ENCODE results near the gene MOK. TPM values are rescaled to one million over a fixed set of nuclear protein-coding genes. Genes with fewer than 3 reads are reported as not detected.
A peak's percentile ranks its signal among the peaks of the same experiment; 100 is the strongest.

MOK gene
- total RNA-seq, 1 donor from 2014 or later, result 18.2 TPM

DNA sequence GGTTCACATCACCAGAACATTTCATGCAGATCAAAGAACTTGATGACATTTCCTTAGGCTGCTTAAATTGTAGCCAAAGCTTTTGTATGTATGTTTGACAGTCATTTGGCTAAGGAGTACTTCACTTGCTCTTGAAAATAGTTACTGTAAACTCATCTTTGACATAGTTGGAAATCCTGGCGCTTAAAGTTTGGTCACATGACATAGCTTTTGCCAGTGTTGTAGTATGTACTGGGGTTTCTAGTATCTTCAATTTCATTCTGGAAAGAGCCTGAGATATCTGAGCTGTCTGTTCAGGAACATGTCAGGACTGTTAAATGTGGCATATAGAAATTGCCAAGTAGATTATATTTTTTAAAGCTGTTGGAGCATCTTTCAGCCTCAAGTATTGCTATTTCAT lies 109.5 kb downstream of the MOK start:
- Mint-ChIP-seq H3K27ac (ENCODE audit: unreplicated experiment) (no peak overlapping the region), H3K36me3 (ENCODE audit: low read depth) (peaks cover 6% of the 10 kb centered on the region), H3K4me1 (peaks cover 30% of the 10 kb centered on the region), H3K27me3 (ENCODE audit: low read depth) (no peaks in the 10 kb centered on the region), H3K4me3 (no peak overlapping the region), H3K9me3 (no peaks in the 10 kb centered on the region)
- TF ChIP-seq, protein P1, sequence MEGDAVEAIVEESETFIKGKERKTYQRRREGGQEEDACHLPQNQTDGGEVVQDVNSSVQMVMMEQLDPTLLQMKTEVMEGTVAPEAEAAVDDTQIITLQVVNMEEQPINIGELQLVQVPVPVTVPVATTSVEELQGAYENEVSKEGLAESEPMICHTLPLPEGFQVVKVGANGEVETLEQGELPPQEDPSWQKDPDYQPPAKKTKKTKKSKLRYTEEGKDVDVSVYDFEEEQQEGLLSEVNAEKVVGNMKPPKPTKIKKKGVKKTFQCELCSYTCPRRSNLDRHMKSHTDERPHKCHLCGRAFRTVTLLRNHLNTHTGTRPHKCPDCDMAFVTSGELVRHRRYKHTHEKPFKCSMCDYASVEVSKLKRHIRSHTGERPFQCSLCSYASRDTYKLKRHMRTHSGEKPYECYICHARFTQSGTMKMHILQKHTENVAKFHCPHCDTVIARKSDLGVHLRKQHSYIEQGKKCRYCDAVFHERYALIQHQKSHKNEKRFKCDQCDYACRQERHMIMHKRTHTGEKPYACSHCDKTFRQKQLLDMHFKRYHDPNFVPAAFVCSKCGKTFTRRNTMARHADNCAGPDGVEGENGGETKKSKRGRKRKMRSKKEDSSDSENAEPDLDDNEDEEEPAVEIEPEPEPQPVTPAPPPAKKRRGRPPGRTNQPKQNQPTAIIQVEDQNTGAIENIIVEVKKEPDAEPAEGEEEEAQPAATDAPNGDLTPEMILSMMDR (conservative IDR thresholded peaks at IDR 0.05), result no peak
- DNase-seq (ENCODE audit: low read depth, low spot score), result no peak

DNA sequence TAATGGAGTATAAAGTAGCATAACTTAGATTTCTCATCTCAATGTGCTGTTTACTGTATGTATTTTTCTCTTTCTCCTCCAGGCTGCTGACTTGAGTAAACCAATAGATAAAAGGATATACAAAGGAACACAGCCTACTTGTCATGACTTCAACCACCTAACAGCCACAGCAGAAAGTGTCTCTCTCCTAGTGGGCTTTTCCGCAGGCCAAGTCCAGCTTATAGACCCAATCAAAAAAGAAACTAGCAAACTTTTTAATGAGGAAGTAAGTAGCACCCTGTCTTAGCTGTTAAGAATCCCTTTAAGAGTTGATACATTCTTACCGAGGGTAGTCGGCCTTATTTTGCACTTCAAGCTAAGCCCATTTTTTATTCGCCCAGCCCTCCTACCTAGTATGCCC lies 110.1 kb downstream of the MOK start:
- peaks cover 6% of the 10 kb centered on the region for H3K36me3 Mint-ChIP-seq (ENCODE audit: low read depth)
- no peak overlapping the region for H3K4me3 Mint-ChIP-seq
- H3K27ac Mint-ChIP-seq (ENCODE audit: unreplicated experiment), result no peak overlapping the region
- DNase-seq (ENCODE audit: low read depth, low spot score), result no peak
- H3K27me3 Mint-ChIP-seq (ENCODE audit: low read depth), result no peaks in the 10 kb centered on the region
- TF ChIP-seq, protein P1 (conservative IDR thresholded peaks at IDR 0.05), result no peak
- no peaks in the 10 kb centered on the region for H3K9me3 Mint-ChIP-seq
- H3K4me1 Mint-ChIP-seq, result peaks cover 30% of the 10 kb centered on the region

DNA sequence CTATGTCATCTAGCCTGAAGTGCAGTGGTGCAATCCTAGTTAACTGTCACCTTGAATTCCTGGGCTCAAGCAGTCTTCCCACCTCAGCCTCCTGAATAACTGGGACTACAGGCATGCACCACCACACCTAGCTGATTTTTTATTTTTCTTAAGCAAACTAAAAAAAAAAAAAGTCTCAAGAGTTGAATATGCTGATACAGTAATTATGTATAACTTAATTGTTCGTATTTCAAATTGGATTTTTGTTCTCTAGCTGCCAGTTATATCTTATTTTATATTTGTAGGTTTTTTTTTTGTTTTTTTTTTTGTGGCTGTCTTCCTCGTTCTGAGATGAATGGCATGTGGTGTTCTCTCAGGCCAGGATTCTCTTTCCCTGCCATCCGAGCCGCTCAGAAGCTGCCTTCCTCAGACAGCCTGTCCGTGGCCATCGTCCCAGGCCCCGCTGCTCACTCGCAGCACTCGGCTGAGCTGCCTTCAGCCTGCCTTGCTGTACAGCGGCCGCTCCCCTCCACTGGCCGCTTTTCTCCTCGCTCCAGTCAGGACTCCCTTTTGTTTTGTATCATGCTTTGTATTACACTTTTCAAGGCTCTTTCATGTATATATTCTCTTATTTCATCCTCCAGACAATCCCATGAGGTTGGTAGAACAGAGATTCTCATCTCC lies 112.0 kb downstream of the MOK start:
- Mint-ChIP-seq H3K36me3 (ENCODE audit: low read depth) (peaks cover 2% of the 10 kb centered on the region), H3K4me3 (no peak overlapping the region), H3K27ac (ENCODE audit: unreplicated experiment) (peak overlapping the region; percentile 20), H3K27me3 (ENCODE audit: low read depth) (no peaks in the 10 kb centered on the region), H3K4me1 (peaks cover 30% of the 10 kb centered on the region), H3K9me3 (no peaks in the 10 kb centered on the region)
- DNase-seq (ENCODE audit: low read depth, low spot score), result no peak
- TF ChIP-seq, protein P1 (conservative IDR thresholded peaks at IDR 0.05), result no peak

DNA sequence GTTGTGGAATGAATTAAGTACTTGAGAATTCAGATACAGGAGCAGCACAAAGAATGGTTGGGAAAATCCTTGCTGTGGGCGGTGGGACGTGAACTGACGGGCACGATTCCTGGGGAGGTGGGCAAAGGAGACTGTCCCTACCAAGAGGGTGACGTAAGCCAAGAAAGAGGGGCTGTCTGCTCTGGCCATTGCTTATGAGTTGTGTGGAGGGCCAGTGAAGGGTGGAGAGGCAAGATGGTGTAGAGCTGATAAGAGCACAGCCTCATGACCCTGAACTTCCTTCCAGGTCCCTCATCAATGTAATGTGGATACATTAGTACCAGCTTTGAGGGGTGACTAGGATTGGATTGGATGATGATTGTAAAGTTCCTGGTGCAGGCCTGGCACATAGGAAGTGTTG lies 115.1 kb downstream of the MOK start:
- DNase-seq (ENCODE audit: low read depth, low spot score), result no peak
- Mint-ChIP-seq H3K27ac (ENCODE audit: unreplicated experiment) (no peak overlapping the region), H3K36me3 (ENCODE audit: low read depth) (no peaks in the 10 kb centered on the region), H3K27me3 (ENCODE audit: low read depth) (no peaks in the 10 kb centered on the region), H3K4me1 (peaks cover 42% of the 10 kb centered on the region), H3K9me3 (no peaks in the 10 kb centered on the region), H3K4me3 (no peak overlapping the region)
- TF ChIP-seq, protein P1 (conservative IDR thresholded peaks at IDR 0.05), result no peak

DNA sequence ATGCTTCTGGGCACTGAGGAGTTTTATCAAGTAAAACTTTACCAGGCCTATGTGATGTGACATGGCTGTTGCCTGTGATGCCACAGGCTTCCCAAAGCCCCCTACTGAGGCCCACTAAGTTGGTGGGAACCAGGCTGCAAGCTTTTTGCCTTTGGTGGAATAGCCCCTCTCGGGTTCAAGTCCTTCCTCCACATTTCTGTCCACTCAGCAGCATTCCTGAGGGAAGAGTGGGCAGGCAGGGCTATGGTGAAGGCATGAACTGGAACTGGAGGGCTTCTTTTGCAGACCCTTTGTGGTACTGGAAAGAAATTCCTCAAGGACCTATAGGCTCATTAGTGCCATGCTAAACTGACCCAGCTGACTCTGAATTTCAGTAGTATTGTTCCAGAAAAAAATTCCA lies 116.8 kb downstream of the MOK start:
- no peak for DNase-seq (ENCODE audit: low read depth, low spot score)
- TF ChIP-seq, protein P1 (conservative IDR thresholded peaks at IDR 0.05), result no peak
- Mint-ChIP-seq H3K9me3 (no peaks in the 10 kb centered on the region), H3K4me1 (peaks cover 56% of the 10 kb centered on the region), H3K36me3 (ENCODE audit: low read depth) (no peaks in the 10 kb centered on the region), H3K27ac (ENCODE audit: unreplicated experiment) (no peak overlapping the region), H3K4me3 (no peak overlapping the region), H3K27me3 (ENCODE audit: low read depth) (no peaks in the 10 kb centered on the region)

Measured in neural crest cell (in vitro differentiated cells).